OCI-LY7 (cell line): ENCODE measurements around the gene TMEM208. TPM values are rescaled to one million over a fixed set of nuclear protein-coding genes. Genes with fewer than 3 reads are reported as not detected.

Source experiments
- BruUV-seq: library from RNA; stranded (reverse); fragments of 400-500 nt; replicated peaks from 2 replicates; lab custom pipeline; 2021; lab: Mats Ljungman, UMichigan
- CTCF ChIA-PET: fragments of 300-600 bp; sonication (Branson Sonifier 250); formaldehyde crosslinking; loops from one replicate; lab custom pipeline; 2022; ENCODE audit warnings: antibody characterized with exemption; ENCODE audit not compliant: unreplicated experiment; lab: Charles Lee
- POLR2A ChIA-PET: fragments of 300-600 bp; sonication (Branson Sonifier 250); formaldehyde crosslinking; loops from one replicate; lab custom pipeline; 2022; ENCODE audit warnings: antibody characterized with exemption; lab: Charles Lee
- DNase-seq: peaks from one replicate; pipeline ENCODE4 v3.0.0-alpha.2; 2015; ENCODE audit warnings: low spot score
- H2AFZ ChIP-seq: fragments of 200-600 bp; sonication (generic), shearing (Covaris generic); 2 replicates; pipeline ENCODE4 v1.6.1; 2014; ENCODE audit warnings: mild to moderate bottlenecking, antibody characterized with exemption, low read length, moderate library complexity
- H3K27ac ChIP-seq: fragments of 200-600 bp; sonication (generic); 2 replicates; pipeline ENCODE4 v1.5.1; 2014; ENCODE audit warnings: mixed run types, low read depth, mild to moderate bottlenecking, moderate library complexity, low read length, inconsistent platforms; ENCODE audit not compliant: poor library complexity, severe bottlenecking
- H3K36me3 ChIP-seq: fragments of 200-600 bp; sonication (generic); 2 replicates; pipeline ENCODE4 v1.6.1; 2014; ENCODE audit warnings: mild to moderate bottlenecking, antibody characterized with exemption, low read length, moderate library complexity, mixed read lengths; ENCODE audit not compliant: insufficient read depth
- H3K4me1 ChIP-seq: fragments of 200-600 bp; sonication (generic); 2 replicates; pipeline ENCODE4 v1.5.1; 2014; ENCODE audit warnings: mild to moderate bottlenecking, low read length; ENCODE audit not compliant: insufficient read depth, poor library complexity, severe bottlenecking
- H3K4me2 ChIP-seq: fragments of 200-600 bp; sonication (generic); 2 replicates; pipeline ENCODE4 v1.6.1; 2014; ENCODE audit warnings: mild to moderate bottlenecking, low read length
- H3K4me3 ChIP-seq: fragments of 200-600 bp; sonication (generic); 2 replicates; pipeline ENCODE4 v1.5.1; 2014; ENCODE audit warnings: mild to moderate bottlenecking, low read depth, low read length; ENCODE audit not compliant: poor library complexity, severe bottlenecking
- H3K79me2 ChIP-seq: fragments of 200-600 bp; sonication (generic); 2 replicates; pipeline ENCODE4 v1.6.1; 2016; ENCODE audit warnings: low read depth, mild to moderate bottlenecking, low read length, moderate library complexity, mixed read lengths; ENCODE audit not compliant: insufficient read depth
- H3K9me2 ChIP-seq: fragments of 200-600 bp; sonication (generic); 2 replicates; pipeline ENCODE4 v1.6.1; 2016; ENCODE audit warnings: mild to moderate bottlenecking, low read length, mixed read lengths; ENCODE audit not compliant: insufficient read depth
- H3K9me3 ChIP-seq: fragments of 200-600 bp; sonication (generic); 2 replicates; pipeline ENCODE4 v1.6.1; 2014; ENCODE audit warnings: mild to moderate bottlenecking, mixed run types, low read length, mixed read lengths
- H4K20me1 ChIP-seq: fragments of 200-600 bp; sonication (generic); 2 replicates; pipeline ENCODE4 v1.6.1; 2014; ENCODE audit warnings: mild to moderate bottlenecking, antibody characterized with exemption, low read length, moderate library complexity, mixed read lengths; ENCODE audit not compliant: insufficient read depth
- EZH2phosphoT487 ChIP-seq: fragments of 200-600 bp; sonication (generic); IDR thresholded peaks from 2 replicates; pipeline ENCODE4 v1.6.1; 2018; ENCODE audit warnings: low read depth, borderline replicate concordance, mild to moderate bottlenecking, mixed run types, antibody characterized with exemption, low read length, moderate library complexity, mixed read lengths
- intact Hi-C: fragments of 100-400 bp; cut with micrococcal nuclease; formaldehyde crosslinking; loops from one replicate; pipeline ENCODE4 v1.10.0; 2022; ENCODE audit not compliant: unreplicated experiment
- total RNA-seq, 2 experiments: library from RNA; depleted of rRNA in 1 of 2; stranded (reverse); fragments of >200 nt in 1 of 2; shearing (Covaris generic) in 1 of 2; gene quantifications; 2 replicates each; pipeline ENCODE4 v1.2.3, GENCODE V29; 2014 to 2022
- TF ChIP-seq, protein P1 (sequence below): fragments of 200-600 bp; sonication (generic); conservative IDR thresholded peaks from 2 replicates; pipeline ENCODE4 v1.5.1; 2014; ENCODE audit warnings: mild to moderate bottlenecking, antibody characterized with exemption, low read length, moderate library complexity, mixed read lengths

The TMEM208 gene
- total RNA-seq, 2 experiments from 2014 or later, result 19.9 to 26.4 TPM

DNA sequence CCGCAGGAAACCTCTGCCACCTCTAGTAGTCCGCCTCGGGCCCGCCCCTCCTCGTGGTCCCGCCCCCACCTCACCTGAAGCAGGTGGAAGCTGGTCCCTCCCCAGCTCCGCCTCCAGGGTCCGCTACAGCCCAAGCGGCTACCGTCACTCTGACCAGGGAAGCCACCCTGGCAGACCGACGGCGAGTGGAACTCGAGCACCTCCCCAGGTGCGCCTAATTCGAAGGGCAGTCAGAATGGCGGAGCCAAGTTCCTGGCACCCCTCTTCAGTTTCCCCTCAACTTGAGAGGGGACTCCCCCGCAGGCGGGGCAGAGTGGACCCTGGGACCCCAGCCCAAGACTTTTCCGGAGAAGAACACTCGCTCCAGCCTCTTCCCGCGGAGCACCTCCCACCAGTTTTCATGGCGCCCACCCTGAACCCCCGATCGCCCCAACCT lies 19.8 kb downstream of the TMEM208 start:
- CTCF ChIA-PET, result interaction anchor here (0.6 kb wide), 1 partner anchor 20 kb away, joined by 5 read pairs; no protein-coding TSS in a partner anchor
- peak overlapping the region; percentile 94 for H3K4me2 ChIP-seq
- H3K36me3 ChIP-seq, result no peaks in the 10 kb centered on the region
- TF ChIP-seq, protein P1, sequence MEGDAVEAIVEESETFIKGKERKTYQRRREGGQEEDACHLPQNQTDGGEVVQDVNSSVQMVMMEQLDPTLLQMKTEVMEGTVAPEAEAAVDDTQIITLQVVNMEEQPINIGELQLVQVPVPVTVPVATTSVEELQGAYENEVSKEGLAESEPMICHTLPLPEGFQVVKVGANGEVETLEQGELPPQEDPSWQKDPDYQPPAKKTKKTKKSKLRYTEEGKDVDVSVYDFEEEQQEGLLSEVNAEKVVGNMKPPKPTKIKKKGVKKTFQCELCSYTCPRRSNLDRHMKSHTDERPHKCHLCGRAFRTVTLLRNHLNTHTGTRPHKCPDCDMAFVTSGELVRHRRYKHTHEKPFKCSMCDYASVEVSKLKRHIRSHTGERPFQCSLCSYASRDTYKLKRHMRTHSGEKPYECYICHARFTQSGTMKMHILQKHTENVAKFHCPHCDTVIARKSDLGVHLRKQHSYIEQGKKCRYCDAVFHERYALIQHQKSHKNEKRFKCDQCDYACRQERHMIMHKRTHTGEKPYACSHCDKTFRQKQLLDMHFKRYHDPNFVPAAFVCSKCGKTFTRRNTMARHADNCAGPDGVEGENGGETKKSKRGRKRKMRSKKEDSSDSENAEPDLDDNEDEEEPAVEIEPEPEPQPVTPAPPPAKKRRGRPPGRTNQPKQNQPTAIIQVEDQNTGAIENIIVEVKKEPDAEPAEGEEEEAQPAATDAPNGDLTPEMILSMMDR, result no peak
- TF ChIP-seq EZH2phosphoT487, result no peak
- no peaks in the 10 kb centered on the region for H3K9me3 ChIP-seq
- no peaks in the 10 kb centered on the region for H4K20me1 ChIP-seq
- POLR2A ChIA-PET, result interaction anchor here (0.5 to 1.5 kb wide), 4 partner anchors 13 to 233 kb away, joined by 3 to 4 read pairs (median 4); partner anchors contain the start of gene TMEM208
- peaks cover 54% of the 10 kb centered on the region for H3K4me1 ChIP-seq
- no peaks in the 10 kb centered on the region for H3K9me2 ChIP-seq
- no peaks in the 10 kb centered on the region; the same call in 1 of the 2 replicates for H3K79me2 ChIP-seq
- no TSS peak for BruUV-seq
- H3K4me3 ChIP-seq, result peak overlapping the region; percentile 86
- intact Hi-C loops, result loop anchor here (1.0 to 2.0 kb wide), 3 partner anchors 19 to 87 kb away; partner anchors contain the start of genes E2F4, FBXL8, TMEM208 and TRADD
- peak; percentile 45 for DNase-seq
- H3K27ac ChIP-seq, result peak overlapping the region; percentile 70
- peak overlapping the region; percentile 73; the same call in 1 of the 2 replicates for H2AFZ ChIP-seq

DNA sequence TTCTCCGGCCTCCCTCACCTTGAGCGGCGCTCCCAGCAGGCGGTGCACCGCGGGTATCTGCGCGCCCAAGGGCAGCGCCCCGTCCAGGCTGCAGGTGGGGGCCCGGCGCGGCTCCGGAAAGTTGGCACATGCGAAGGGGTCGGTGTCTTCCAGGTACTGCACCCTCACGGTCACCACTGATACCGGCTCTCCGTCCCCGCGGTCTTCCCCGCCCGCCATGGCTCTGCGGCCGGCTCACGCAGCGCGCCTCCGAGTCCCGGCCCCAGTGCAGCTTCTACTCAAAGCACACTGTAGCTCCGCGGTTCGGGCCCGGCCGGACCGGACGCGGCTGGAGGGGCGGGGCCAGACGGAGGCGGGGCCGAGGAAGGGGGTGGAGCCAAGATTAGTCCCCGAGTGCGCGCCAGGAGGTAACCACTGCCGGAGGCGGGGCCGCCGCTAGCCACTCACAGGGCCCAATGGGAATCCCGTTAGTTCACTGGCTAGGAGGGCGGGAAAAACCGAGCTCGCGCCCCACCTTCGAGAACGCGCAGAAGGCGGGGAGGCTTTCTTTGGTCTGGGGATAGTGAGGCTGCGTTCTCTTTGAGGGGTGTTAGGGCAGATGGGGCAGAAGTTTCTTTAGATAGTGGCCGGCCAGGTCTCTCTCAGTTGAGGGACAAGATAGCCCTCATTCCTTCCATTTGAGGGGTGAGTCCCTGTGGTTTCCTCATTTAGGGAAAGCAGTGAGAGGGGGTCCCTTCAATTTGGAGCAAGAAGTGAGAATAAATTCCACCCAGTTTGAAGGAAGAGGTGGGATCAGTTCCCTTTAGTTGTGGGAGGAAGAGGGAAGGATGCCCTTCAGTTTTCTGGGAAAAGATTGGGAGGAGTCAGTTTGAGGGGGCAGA lies 20.5 kb downstream of the TMEM208 start, which contains the start of gene FHOD1:
TSS of gene FHOD1 (minus strand) at position 290 of the 881 bp plus-strand sequence. CDS start at position 219, 71 bp downstream.
- no peaks in the 10 kb centered on the region; the same call in 1 of the 2 replicates for H3K79me2 ChIP-seq
- no peaks in the 10 kb centered on the region for H4K20me1 ChIP-seq
- H3K9me3 ChIP-seq, result no peaks in the 10 kb centered on the region
- peak within 1 kb of the TSS; percentile 86 for H3K4me3 ChIP-seq
- peaks cover 47% of the 10 kb centered on the region for H3K4me1 ChIP-seq
- ChIA-PET CTCF (interaction anchor here (0.5 to 1.0 kb wide), 3 partner anchors 20 to 50 kb away, joined by 3 to 5 read pairs (median 5); partner anchors contain the start of gene TMEM208), POLR2A (interaction anchor here (0.5 to 1.5 kb wide), 6 partner anchors 12 to 273 kb away, joined by 3 to 5 read pairs (median 4); partner anchors contain the start of gene TMEM208)
- H3K27ac ChIP-seq, result peak within 1 kb of the TSS; percentile 70
- H2AFZ ChIP-seq, result peak within 1 kb of the TSS; percentile 73; the same call in 1 of the 2 replicates
- no peaks in the 10 kb centered on the region for H3K36me3 ChIP-seq
- BruUV-seq, result no TSS peak
- TF ChIP-seq, protein P1, result 0 out of 2 replicates have a peak, but pooled peaks have one; percentile 8
- no peak for TF ChIP-seq EZH2phosphoT487
- intact Hi-C loops, result loop anchor here (1.0 to 2.0 kb wide), 2 partner anchors 20 to 55 kb away; partner anchors contain the start of genes E2F4 and TMEM208
- H3K9me2 ChIP-seq, result no peaks in the 10 kb centered on the region
- DNase-seq, result peak; percentile 98
- H3K4me2 ChIP-seq, result peak within 1 kb of the TSS; percentile 94
